AG04450 (cell line): Measurements from ENCODE around the gene ZBTB7C. TPM values are rescaled to one million over a fixed set of nuclear protein-coding genes. Genes with fewer than 3 reads are reported as not detected.

Source experiments
- CTCF ChIA-PET: fragments of 300-600, 350-600 bp; formaldehyde crosslinking; extraction: SDS; loops from one replicate; lab custom pipeline; 2022; ENCODE audit warnings: antibody characterized with exemption, inconsistent platforms; lab: Charles Lee
- POLR2A ChIA-PET: fragments of 350-600 bp; formaldehyde crosslinking; extraction: SDS; loops from one replicate; lab custom pipeline; 2021; ENCODE audit warnings: antibody characterized with exemption, inconsistent platforms; lab: Yijun Ruan, JAX
- DNase-seq: peaks from one replicate; pipeline ENCODE4 v3.0.0-alpha.2; 2011; ENCODE audit warnings: low read depth, low spot score
- H3K27ac ChIP-seq: one replicate; pipeline ENCODE4 v1.5.1; 2012; ENCODE audit warnings: low read depth, low read length, control low read depth
- H3K27me3 ChIP-seq: one replicate; pipeline ENCODE4 v1.6.0; 2012; ENCODE audit warnings: low read length; ENCODE audit not compliant: control insufficient read depth, insufficient read depth
- H3K4me3 ChIP-seq: 2 replicates; pipeline ENCODE4 v1.5.1; 2011; ENCODE audit warnings: mild to moderate bottlenecking, low read depth, low read length, control low read depth
- H3K9me3 ChIP-seq: 2 replicates; pipeline ENCODE4 v1.5.1; 2012; ENCODE audit warnings: low read length; ENCODE audit not compliant: control insufficient read depth, insufficient read depth
- polyA plus RNA-seq: library from polyadenylated mRNA; depleted of rRNA; stranded (reverse); fragments of >200 nt; gene quantifications from 2 replicates; pipeline ENCODE4 v1.2.3, GENCODE V29; 2011
- TF ChIP-seq, protein P1 (sequence below): IDR thresholded peaks from 2 replicates; pipeline ENCODE4 v1.5.1; 2011; ENCODE audit warnings: low read depth, low read length, control low read depth, inconsistent platforms

The ZBTB7C gene
- polyA plus RNA-seq, 1 experiment, result not detected

DNA sequence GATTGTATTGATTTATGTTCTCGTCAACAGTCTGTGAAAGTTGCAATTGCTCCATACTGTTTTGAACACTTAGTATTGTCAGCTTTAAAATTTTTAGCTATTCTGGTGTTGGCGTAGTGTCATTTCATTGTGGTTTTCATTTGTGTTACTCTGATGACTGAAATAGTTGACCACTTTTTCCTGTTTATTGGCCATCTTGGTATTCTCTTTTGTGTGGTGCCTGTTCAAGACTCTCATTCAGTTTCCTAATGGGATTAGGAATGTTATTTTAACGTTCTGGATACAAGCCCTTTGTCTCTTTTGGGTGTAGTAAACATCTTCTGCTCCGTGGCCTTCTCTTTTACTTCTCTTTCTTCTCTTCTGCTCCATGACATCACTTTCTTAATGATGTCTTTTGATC is 396.0 kb downstream of the ZBTB7C start:
- peaks cover 6% of the 10 kb centered on the region for H3K27me3 ChIP-seq
- H3K27ac ChIP-seq, result no peak overlapping the region
- ChIA-PET POLR2A (no interaction called here), CTCF (interaction anchor here (1.3 to 1.4 kb wide), 2 partner anchors 240 to 432 kb away, joined by 3 to 4 read pairs; no protein-coding TSS in a partner anchor)
- DNase-seq, result no peak
- TF ChIP-seq, protein P1, sequence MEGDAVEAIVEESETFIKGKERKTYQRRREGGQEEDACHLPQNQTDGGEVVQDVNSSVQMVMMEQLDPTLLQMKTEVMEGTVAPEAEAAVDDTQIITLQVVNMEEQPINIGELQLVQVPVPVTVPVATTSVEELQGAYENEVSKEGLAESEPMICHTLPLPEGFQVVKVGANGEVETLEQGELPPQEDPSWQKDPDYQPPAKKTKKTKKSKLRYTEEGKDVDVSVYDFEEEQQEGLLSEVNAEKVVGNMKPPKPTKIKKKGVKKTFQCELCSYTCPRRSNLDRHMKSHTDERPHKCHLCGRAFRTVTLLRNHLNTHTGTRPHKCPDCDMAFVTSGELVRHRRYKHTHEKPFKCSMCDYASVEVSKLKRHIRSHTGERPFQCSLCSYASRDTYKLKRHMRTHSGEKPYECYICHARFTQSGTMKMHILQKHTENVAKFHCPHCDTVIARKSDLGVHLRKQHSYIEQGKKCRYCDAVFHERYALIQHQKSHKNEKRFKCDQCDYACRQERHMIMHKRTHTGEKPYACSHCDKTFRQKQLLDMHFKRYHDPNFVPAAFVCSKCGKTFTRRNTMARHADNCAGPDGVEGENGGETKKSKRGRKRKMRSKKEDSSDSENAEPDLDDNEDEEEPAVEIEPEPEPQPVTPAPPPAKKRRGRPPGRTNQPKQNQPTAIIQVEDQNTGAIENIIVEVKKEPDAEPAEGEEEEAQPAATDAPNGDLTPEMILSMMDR, result no peak
- no peak overlapping the region for H3K4me3 ChIP-seq
- no peaks in the 10 kb centered on the region for H3K9me3 ChIP-seq

DNA sequence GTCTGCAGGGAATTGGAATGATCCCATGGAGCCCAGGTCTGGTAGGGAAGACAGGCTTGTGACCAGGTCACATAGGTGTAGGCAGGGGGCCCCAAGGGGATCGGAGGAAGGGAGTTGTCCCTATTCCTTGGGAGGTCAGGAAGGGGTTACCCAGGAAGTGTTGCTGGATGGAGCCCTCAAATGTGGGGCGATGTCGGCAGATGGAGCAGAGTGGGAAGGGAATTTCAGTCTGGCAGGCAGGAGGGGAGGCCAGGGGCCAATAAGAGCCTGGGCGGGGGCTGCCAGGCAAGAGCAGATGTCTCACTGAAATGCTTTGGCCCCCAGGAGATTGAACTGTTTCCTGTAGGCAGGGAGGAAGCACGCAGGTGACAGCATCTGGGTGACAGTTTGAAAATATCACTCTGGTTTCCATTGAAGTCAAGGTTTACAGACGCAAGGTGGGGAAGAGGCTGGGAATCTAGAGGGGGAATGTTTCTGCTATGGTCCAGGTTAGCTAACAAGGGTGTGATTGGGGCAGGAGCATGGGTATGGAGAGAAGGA is 397.2 kb downstream of the ZBTB7C start:
- CTCF ChIA-PET, result interaction anchor here (0.8 to 0.9 kb wide), 2 partner anchors 19 to 241 kb away, joined by 3 read pairs; no protein-coding TSS in a partner anchor
- POLR2A ChIA-PET, result no interaction called here

GRCh38 chr18:48010264-48010663 is 398.9 kb downstream of the ZBTB7C start:
- POLR2A ChIA-PET, result no interaction called here
- H3K4me3 ChIP-seq, result no peak overlapping the region
- peaks cover 20% of the 10 kb centered on the region for H3K27me3 ChIP-seq
- no peak overlapping the region for H3K27ac ChIP-seq
- CTCF ChIA-PET, result no interaction called here
- TF ChIP-seq, protein P1, result no peak
- no peaks in the 10 kb centered on the region for H3K9me3 ChIP-seq
- no peak for DNase-seq

More for the DNA sequence above, 397.2 kb downstream of the ZBTB7C start:
- DNase-seq, result no peak
- no peaks in the 10 kb centered on the region for H3K9me3 ChIP-seq
- TF ChIP-seq, protein P1, result no peak
- H3K27ac ChIP-seq, result no peak overlapping the region
- H3K27me3 ChIP-seq, result peaks cover 16% of the 10 kb centered on the region
- H3K4me3 ChIP-seq, result no peak overlapping the region

DNA sequence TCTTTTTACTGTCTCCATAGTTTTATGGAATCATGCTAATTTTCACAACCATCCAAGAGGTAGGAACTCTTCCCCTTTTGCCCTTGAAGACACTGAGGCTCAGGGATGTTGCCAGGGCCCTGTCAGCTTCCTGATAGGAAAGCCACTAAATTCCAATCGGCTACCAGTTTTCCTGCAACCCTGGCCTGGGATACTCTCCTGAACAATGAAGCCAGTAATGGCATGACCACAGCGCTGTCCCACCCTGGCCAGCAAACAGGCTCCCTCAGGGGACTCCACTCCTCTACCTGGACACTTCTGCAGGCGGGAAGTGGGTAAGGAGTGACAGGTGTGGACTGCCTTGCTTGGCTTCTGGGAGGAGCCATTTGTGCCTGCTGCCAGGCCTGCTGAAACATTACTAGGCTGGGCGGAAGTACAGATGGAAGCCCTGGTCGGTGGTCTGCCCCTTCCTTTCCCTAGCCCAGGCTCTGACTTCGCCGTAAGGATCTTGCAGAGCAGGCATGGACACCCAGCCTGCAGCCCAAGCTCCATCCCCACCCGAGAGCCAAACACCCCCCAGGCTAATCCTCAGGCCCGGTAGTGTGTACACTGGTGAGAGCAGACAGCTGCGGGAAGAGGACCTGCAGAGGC is 400.0 kb downstream of the ZBTB7C start:
- TF ChIP-seq, protein P1, result no peak
- POLR2A ChIA-PET, result no interaction called here
- DNase-seq, result no peak
- CTCF ChIA-PET, result no interaction called here
- Histone ChIP-seq H3K9me3 (no peaks in the 10 kb centered on the region), H3K4me3 (no peak overlapping the region), H3K27ac (no peak overlapping the region), H3K27me3 (peaks cover 20% of the 10 kb centered on the region)

DNA sequence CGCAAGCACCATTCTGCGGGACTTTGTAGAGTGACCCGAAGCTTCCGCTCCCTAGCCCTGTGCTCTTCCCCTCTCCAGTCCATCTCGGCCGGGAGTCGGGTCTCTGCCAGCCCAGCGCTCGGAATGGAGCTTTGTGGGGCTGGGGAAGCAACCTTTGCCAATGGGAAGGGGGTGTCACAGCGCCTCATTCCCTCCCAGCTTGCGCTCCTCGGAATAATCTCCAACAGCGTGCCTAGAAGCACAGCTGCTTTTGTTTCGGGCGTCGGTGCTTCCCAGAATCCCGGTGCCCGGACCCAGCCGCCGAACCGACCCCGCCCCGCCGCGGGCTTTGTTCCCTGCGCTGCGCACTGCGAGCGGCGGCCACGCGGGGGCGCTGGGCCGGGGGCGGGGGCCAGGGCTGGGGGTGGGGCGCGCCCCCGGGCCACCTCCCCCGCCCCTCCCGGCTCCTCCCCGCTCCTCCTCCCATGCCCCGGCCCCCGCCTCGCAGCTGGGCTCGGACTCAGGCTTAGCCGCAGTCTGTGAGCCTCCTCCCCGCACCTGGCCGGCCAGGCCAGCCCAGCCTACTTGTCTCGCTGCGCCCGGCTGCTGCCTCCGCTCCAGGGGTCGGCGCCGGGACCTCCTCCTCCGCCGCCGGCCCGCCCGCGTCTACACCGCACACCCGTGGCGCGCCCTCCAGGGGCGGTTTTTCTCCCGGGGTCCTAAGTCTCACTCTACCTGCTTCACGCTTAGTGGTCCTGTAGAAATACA is 401.1 kb downstream of the ZBTB7C start:
- peak overlapping the region; percentile 60 for H3K4me3 ChIP-seq
- H3K9me3 ChIP-seq, result no peaks in the 10 kb centered on the region
- DNase-seq, result no peak
- peaks cover 20% of the 10 kb centered on the region for H3K27me3 ChIP-seq
- H3K27ac ChIP-seq, result no peak overlapping the region
- POLR2A ChIA-PET, result no interaction called here
- TF ChIP-seq, protein P1, result peak; percentile 23
- CTCF ChIA-PET, result interaction anchor here (0.5 to 1.6 kb wide), 12 partner anchors 9 to 809 kb away, joined by 3 to 10 read pairs (median 3); no protein-coding TSS in a partner anchor
